HG03442 (cell line): ENCODE data around the gene ZNF593.

Source experiments
- ATAC-seq: cut with Tn5 transposase; IDR thresholded peaks from one replicate; pipeline ENCODE4 v1.9.1; 2021; ENCODE audit warnings: mild to moderate bottlenecking, moderate library complexity; ENCODE audit not compliant: unreplicated experiment

ZNF593 gene

GRCh38 chr1:26168410-26169197 lies 1.1 kb upstream of the ZNF593 start, which contains the start of gene C1orf232:
Gene C1orf232 (minus strand): TSS chr1:26168963. CDS start chr1:26168499, 464 bp downstream.
- no peak for ATAC-seq

- no peak for ATAC-seq
These were observed 532 bp upstream of the ZNF593 start for GRCh38 chr1:26169198-26169554.

GRCh38 chr1:26170472-26170821 lies 739 bp downstream of the ZNF593 start:
- no peak for ATAC-seq

GRCh38 chr1:26171084-26172072 lies 1.7 kb downstream of the ZNF593 start, which contains the start of gene ZNF593OS:
Gene ZNF593OS (minus strand): TSS chr1:26171832. CDS start chr1:26171661, 171 bp downstream.
- no peak for ATAC-seq

GRCh38 chr1:26175346-26175745 lies 5.6 kb downstream of the ZNF593 start:
- ATAC-seq, result no peak

- ATAC-seq, result no peak
These were observed 7.5 kb downstream of the ZNF593 start, which contains the start of gene CNKSR1 for GRCh38 chr1:26177182-26177684. Gene CNKSR1 (plus strand): TSS chr1:26177491. CDS start chr1:26177548, 57 bp downstream.

- ATAC-seq, result no peak
These were observed 10.3 kb downstream of the ZNF593 start for GRCh38 chr1:26180010-26180506.

- no peak for ATAC-seq
These were observed 12.1 kb downstream of the ZNF593 start for GRCh38 chr1:26181586-26182382.

- no peak for ATAC-seq
These were observed 12.6 kb downstream of the ZNF593 start for GRCh38 chr1:26182383-26182696.

GRCh38 chr1:26184086-26184485 lies 14.4 kb downstream of the ZNF593 start:
- ATAC-seq, result no peak

GRCh38 chr1:26184883-26185282 lies 15.2 kb downstream of the ZNF593 start:
- no peak for ATAC-seq

- ATAC-seq, result no peak
These were observed 18.2 kb downstream of the ZNF593 start for GRCh38 chr1:26187882-26188281.

GRCh38 chr1:26188477-26188876 lies 18.8 kb downstream of the ZNF593 start:
- ATAC-seq, result no peak

- no peak for ATAC-seq
These were observed 19.6 kb downstream of the ZNF593 start for GRCh38 chr1:26189331-26189730.

GRCh38 chr1:26189751-26190275 lies 20.1 kb downstream of the ZNF593 start:
- no peak for ATAC-seq

- no peak for ATAC-seq
These were observed 20.8 kb downstream of the ZNF593 start, which contains the start of gene CATSPER4 for GRCh38 chr1:26190373-26190987. Gene CATSPER4 (plus strand): TSS chr1:26190602. CDS start chr1:26190628, 26 bp downstream.

GRCh38 chr1:26191739-26192138 lies 22.0 kb downstream of the ZNF593 start:
- no peak for ATAC-seq

GRCh38 chr1:26195805-26196204 lies 26.1 kb downstream of the ZNF593 start:
- ATAC-seq, result no peak

GRCh38 chr1:26197301-26197700 lies 27.6 kb downstream of the ZNF593 start:
- ATAC-seq, result no peak

GRCh38 chr1:26197813-26198212 lies 28.1 kb downstream of the ZNF593 start:
- no peak for ATAC-seq
